Fibroblast of the conjunctiva (primary cell): ENCODE data around the gene C22orf23.
"Not testable (repeated sequence)": the region's sequence is repeated elsewhere in the genome, so short reads cannot be mapped to it uniquely, and the experiment has no call there.

ENCODE experiments used
- DNase-seq: peaks from one replicate; pipeline ENCODE4 v3.0.0-alpha.2; 2010; ENCODE audit warnings: low read depth

The C22orf23 gene

DNA sequence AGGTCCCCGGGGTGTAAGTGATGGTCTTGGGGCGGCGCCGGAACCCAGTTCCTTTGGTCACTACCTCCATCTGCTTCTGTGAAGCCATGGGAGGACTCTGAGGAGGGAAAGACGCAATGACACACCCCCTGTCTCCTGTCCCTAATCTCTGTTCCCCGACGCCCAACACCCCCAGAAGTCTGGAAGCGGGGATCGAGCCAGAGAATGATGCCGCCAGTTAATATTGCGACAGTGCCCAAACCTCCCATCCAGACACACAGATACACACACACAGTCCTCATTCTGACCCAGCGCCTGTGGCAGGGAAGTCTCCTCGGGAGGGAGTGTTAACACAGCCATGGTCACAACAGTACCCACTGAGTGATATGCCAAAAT is 352 bp downstream of the C22orf23 start:
- DNase-seq = no peak

DNA sequence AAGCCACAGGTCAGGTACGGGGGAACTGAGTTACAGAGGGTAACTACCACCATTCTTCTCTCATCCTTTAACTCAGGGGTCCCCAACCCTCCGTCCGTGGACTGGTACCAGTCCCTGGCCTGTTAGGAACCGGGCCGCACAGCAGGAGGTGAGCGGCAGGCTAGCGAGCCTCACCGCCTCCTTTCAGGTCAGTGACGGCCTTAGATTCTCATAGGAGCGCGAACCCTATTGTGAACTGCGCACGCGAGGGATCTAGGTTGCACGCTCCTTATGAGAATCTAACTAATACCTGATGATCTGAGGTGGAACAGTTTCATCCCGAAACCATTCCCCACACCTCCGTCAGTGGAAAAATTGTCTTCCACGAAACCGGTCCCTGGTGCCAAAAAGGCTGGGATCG is 772 bp downstream of the C22orf23 start:
- not testable (repeated sequence) for DNase-seq

DNA sequence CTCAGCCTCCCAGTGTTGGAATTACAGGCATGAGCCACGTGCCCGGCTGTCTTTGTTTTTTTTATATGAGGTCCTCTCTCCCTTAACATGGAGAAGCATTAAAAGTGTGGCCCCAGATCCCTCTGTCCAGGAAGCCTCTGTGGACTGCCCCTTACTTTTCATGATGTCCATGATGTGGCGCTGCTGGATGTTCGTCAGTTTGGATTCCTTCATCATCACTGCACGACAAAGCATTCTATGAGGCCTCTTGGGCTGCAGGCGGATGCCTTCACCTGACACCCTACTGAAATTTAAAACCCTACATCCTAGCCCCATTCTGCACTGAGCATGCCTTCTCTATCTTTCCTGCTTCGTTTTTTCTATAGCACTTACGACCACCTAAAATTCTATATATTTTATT is 2.1 kb downstream of the C22orf23 start:
- no peak for DNase-seq

DNA sequence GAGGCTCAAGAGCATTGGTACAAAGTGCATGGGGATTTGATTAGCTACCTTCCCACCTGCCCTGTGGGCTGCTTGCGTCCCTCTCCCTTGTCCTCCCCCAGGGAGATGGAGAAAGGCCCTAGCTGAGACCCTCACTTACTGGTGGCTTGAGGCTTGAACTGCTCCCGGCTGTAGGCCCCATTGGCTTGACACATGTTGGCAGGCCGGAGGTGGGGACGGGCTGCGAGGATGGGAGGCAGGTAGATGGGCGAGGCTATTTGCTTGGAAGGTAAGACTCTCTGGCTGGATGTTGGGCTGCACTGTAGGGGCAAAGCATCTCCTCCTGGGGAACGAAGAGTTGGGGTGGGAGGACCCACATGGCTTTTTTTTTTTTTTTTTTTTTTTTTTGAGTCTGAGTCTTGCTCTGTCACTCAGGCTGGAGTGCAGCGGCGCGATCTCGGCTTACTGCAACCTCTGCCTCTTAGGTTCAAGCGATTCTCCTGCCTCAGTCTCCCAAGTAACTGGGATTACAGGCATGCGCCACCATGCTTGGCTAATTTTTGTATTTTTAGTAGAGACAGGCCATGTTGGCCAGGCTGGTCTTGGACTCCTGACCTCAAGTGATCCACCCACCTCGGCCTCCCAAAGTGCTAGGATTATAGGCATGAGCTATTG is 6.1 kb downstream of the C22orf23 start:
- DNase-seq = not testable (repeated sequence)

DNA sequence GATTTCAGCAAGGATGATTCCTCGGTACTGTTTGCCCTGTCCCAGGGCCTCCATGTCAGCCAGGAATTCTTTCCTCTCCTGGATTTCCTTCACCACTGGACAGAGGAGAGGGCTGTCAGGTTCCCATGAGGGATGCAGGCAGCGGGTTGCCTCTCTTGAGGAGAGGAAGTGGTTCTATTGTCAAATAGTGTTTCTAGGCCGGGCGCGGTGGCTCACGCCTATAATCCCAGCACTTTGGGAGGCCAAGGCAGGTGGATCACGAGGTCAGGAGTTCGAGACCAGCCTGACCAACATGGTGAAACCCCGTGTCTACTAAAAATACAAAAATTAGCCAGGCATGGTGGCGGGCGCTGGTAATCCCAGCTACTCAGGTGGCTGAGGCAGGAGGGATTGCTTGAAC is 9.0 kb downstream of the C22orf23 start:
- not testable (repeated sequence) for DNase-seq

DNA sequence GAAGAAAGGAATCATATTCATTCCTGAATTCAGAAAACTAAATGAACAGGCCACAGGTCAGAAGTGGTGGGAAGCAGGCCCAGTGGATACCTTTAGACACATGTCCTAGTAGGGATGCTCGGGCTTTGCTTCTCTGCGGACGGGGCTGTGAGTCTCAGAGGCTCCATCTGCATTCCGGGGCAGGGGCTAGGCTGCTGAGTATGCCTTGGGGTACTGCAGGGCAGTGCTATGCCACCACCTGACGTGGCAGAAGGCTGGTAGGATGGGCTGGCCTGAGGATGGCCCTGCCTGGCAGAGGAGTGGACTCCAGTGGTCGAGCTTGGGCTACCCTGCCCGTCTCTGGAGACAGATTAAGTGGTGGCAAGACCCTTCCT is 9.6 kb downstream of the C22orf23 start:
- no peak for DNase-seq

DNA sequence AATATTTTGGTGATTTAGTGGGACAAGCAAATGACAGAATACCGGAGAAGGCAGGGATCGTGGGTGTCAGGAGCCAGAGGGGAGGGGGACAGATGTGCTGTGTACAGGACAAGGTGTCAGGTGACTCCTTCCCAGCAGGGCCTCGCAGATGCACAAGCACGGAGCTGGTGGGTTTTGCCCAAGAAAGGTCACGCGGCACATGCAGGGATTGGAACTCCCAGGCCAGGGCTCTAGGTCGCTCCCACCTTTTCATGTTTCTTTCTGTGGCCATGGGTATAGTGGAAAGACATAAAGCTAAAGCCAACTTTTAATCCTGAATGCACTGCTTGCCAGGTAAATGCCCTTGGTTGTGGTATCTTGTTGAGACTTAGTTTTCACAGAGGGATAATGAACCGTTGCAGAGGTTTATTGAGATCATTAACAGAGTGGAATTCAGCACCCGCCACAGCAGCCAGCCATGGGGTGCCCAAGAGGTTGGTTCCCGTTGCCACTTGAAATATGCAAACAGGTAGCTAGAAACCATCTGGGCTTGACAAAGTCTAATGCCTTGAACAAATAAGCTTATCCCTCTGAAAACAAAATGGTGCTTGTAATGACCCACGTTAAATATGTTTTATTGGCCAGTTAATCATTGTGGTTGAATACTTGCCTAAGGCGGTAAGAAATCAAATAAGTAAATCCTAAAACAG is 10.1 kb downstream of the C22orf23 start:
- no peak for DNase-seq

DNA sequence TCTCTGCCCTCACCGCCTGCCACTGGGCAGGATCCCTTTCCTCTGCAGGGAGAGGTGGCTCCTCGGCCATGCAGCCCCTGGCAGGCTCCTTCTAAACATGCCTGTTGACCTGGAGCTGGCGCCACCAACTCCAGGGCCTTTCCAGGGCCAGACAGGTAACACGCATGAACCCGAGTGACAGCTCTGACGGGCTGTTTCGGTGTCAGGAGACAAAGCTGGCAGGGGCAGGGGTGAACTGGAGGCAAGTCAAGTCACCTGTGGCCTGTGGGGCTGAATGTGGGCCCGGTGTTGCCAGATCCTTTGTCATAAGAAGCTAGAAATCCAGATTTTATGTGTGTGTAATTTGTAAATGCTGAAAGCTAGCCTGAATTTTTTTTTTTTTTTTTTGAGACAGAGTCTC is 11.3 kb downstream of the C22orf23 start:
- no peak for DNase-seq

DNA sequence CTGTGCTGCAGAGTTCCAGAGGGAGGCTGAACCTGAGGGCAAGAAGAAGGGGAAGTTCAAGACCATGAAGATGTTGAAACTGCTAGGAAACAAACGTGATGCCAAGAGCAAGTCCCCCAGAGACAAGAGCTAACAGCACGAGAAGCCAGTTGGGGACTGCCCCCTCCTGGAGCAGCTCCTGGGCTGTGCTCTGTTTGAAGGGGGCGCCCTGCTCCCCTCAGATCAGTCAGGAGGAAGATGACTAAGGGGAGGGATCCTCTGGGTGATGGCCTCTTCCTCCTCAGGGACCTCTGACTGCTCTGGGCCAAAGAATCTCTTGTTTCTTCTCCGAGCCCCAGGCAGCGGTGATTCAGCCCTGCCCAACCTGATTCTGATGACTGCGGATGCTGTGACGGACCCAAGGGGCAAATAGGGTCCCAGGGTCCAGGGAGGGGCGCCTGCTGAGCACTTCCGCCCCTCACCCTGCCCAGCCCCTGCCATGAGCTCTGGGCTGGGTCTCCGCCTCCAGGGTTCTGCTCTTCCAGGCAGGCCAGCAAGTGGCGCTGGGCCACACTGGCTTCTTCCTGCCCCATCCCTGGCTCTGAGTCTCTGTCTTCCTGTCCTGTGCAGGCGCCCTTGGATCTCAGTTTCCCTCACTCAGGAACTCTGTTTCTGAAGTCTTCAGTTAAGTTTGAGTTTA is 12.6 kb downstream of the C22orf23 start:
- peak; percentile 47 for DNase-seq

DNA sequence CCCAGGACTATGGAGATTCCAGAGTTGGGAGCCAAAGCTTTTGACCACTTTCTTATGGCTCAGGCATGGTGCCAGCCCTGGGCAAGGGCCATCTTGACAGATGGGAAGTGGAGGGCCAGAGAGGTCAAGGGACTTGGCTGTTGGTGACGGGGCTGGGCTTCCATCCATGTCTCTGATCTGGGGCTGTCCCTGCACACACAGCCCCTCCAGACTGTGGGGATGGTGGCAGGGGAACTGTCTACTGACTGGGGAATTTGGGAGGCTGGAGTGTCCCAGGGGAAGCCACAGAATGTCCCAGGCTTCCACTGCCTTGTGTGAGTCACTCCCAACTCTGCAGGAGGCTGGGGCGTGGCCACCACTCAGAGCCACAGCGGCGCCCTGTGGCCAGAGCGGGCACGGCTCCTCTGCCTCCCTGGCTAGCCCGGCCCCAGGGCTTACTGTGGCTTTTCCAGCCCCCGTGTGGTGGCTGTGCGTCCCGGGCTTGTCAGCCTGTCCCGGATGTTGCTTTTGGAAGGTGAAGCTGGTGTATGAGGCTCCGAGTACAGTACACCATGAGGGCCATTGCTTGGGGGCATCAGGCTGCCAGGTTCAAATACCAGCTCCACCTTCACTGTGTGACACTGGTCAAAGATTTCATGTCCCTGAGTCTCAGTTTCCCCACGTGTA is 19.6 kb downstream of the C22orf23 start:
- peak; percentile 88 for DNase-seq

DNA sequence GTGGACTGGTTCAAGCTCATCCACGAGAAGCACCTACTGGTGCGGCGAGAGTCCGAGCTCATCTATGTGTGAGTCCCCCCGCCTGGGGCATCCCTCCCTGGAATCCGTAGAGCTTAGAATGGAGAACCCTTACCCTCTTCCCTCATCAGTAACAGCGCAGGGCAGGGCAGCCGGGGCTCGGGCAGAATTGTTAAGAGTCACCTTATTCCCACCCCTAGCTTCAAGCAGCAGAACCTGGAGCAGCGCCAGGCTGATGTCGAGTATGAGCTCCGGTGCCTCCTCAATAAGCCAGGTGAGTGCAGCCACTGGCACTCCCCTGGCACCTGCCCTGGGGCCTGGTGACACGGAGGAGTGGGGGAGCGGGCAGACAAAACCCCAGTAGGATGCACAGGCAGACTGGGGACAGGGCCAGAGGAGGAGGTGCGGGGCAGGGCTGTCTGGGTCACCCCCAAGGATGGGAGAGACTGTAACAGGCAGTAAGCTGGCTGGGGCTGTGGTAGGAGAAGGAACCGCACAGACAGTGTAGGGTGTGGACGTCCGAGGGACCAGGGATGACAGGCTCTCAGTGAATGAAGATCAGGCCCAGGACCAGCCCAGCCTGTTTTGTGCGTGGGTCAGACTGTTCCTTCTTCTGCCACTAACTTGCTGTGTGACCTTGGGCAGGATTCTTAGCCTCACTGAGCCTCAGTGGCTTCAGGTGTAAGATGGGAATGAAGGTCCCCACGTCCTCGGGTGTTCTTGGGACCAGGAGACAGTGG is 20.4 kb downstream of the C22orf23 start:
- no peak for DNase-seq

DNA sequence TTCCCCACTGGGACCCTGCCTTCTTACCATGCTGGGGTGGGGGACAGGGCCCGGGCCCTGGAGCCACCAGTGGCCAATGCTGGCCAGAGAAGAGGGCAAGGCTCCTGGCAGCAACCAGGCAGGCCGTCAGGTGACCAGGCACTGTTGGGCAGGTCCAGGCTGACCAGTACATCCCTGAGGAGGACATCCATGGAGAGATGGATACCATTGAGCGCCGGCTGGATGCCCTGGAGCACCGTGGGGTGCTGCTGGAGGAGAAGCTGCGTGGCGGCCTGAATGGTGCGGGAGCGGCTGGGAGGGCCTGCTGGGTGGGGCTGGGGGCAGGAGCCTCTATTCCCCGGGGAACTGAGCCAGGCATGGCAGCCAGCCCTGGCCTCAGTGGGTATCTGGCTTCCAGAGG is 21.0 kb downstream of the C22orf23 start:
- no peak for DNase-seq

DNA sequence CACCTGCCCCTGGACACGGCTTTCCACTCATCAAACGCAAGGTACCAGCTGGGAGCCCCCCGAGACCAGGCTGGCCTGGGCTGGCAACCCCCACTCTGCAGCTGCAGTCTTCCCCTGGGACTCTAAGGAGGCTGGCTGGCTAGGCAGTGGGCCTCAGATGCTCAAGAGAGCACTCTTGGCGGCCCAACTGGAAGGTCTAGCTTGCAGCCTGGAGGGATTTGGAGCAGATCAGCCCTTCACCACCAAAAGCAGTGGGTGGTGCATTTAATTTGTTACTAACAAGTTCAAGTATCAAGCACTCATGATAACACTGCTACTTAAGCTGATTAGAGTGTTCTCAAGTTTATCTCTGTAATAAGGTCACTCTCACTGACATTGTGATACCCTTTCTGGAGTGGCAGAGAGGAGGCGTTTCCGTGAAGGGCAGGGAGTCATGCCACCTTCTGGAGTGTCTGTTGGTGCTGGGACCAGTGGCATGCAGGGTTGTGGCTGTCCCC is 21.5 kb downstream of the C22orf23 start:
- DNase-seq = no peak

DNA sequence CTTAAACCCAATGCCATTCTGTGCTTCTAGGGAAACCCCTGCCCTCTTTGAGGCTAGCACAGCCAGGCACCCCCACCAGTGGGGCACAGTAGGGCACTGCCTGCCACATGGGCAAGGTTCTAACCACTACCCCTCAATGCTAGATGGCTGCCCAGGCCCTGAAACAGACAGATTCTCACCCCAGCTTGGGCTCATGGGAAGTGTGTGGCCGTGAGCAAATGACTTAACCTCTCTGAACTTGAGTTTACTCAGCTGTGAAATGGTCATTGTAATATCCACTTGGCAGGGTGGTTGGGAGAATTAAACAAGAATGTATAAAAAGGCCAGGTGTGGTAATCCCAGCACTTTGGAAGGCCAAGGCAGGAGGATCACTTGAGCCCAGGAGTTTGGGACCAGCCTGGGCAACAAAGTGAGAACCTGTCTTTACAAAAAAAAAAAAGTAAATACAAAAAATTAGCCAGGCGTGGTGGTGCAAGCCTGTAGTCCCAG is 22.4 kb downstream of the C22orf23 start:
- DNase-seq = no peak

DNA sequence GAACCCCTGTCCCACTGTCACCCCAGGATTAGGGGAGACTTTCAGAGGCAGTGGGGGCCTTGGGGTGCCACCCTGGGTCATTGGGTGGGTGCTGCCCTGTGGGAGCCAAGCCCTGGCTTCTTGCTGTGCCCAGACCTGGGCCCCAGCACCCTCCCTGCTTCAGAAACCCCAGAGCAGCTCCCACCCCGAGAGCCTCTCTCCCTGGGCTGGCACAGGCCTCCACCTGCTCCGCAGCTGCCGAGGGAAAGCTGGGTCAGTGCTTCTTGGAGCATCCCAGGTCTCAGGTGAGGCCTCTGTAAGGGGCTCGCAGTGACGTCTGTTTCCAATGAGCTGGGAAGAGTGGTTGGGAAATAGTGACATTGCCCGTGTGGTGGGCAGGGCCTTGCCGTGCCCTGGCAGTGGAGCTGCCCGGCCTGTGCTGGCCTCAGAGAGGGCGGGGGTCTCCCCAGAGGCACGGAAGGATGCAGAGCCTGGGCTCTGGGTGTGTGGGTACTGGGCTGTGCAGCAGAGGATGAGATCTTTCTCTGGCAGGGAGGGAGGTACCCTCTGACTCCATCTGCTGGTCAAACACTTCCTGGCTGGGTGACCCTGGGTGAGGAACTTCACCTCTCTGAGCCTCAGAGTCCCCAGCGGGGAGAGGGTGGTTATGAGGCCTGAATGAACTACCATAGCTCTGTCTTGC is 23.0 kb downstream of the C22orf23 start:
- DNase-seq = peak; percentile 22

DNA sequence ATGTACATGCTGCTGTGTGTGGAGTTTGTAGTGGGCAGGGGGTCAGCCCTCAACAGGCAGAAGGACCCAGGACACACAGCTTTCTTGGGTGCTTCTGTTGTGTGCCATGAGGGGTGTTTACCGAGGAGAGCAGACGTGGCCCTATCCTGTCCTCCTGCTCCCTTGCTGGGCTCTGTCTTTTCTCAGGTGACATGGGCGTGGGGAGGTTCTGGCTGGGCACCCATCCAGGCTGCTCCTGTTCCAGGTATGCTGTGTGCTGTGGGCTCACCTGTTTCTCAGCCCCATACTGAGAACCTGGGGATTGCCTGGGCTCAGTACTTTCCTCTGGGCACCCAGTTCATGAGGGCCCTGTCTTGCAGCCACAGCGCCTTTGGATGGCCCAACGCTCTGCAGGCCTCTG is 24.0 kb downstream of the C22orf23 start:
- no peak for DNase-seq

DNA sequence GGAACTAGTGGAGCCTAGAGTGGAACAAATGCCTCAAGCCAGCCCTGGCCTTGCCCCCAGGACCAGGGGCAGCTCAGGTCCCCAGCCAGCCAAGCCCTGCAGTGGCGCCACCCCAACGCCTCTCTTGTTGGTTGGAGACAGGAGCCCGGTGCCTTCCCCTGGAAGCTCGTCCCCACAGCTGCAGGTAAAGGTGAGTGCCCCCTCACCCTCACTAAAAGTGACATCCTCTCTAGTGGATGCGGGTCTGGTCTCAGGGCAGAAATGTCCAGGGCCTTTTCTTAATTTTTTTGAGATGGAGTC is 25.8 kb downstream of the C22orf23 start:
- DNase-seq = no peak

DNA sequence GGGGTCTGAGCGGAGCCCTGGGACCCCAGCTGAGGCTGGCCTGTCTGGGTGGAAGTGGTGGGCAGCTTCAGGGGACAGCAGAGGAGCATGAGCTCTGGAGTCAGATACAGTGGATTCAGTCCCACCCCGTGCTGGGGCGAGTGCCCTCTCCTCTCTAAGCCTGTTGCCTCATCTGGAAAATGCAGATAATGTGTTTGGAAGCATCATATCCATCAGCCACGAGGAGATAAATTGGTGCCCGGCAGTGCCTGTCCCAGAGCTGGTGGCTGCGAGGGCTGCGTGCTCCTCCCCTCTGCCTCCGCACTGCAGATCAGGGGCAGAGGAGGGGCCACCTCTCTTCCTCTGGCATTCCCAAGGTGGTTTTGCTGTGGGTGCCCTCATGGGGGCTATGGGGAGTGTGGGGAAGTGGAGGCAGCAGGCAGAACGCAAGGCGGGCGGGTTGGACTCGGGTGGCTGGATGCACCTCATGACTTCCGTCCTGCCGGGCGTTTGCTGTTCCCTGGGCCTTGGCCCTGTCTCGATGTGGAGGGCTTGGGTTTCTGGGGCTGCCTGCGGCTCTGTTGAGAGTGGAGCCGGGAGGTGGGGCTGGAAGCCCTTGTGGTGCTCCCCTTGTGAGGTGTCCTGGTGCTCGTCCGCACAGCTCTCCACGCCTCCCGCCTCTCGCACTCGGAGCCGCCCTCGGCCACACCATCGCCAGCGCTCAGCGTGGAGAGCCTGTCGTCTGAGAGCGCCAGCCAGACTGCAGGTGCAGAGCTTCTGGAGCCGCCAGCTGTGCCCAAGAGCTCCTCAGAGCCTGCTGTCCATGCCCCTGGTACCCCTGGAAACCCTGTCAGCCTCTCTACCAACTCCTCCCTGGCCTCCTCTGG is 26.4 kb downstream of the C22orf23 start:
- DNase-seq = no peak

DNA sequence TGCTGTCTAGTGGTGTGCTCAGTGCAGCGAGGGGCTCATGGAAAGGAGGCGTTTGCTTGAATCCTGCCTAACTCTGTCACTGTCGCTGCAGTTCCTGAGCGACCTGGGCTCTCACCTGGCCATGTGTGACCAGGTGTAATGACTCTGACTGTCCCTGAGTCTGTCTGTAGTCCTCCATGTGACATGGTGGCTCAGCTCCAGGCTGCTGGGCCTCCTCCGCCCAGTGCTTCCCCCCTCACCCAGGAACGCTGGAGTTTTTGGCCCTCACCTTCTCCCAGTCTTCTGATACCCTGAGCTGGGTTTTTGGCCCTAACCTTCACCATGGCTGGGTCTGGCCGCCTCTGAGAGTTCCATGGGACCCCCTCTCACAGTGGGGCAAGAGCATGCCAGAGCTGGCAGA is 27.0 kb downstream of the C22orf23 start:
- DNase-seq = no peak

DNA sequence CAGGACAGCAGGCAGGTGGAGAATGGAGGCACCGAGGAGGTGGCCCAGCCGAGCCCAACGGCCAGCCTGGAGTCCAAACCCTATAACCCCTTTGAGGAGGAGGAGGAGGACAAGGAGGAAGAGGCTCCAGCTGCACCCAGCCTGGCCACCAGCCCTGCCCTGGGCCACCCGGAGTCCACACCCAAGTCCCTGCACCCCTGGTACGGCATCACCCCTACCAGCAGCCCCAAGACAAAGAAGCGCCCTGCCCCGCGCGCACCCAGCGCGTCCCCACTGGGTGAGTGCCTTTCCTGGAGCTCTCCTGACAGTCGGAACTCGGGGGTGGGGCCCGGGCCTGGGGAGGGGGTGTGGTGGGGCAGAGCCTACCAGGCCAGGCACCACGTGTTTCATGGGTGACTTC is 27.6 kb downstream of the C22orf23 start:
- no peak for DNase-seq

DNA sequence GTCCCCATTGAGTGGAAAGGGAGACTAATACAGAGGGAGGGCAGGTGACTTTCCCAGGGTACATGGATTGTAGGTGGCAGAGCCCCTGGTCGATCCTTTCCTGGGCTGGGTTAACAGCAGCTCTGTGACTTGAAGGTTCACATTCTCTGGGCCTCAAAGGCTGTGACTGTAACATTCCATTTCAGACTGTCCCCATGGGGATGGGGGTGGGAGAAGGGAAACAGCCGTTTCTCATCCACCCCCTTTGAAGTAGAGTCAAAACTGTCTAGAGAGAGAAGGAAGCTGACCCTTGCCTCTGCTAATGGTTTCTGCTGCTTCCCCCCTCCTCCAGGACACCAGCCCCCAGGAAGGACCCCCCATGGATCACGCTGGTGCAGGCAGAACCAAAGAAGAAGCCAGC is 28.1 kb downstream of the C22orf23 start:
- no peak for DNase-seq
